H1 (cell line): ENCODE measurements around the gene KIAA0319L. TPM values are rescaled to one million over a fixed set of nuclear protein-coding genes. Genes with fewer than 3 reads are reported as not detected.

ENCODE experiments used
- CTCF ChIA-PET: fragments of 300-600 bp; sonication (Branson Sonifier 250); formaldehyde crosslinking; loops from one replicate; lab custom pipeline; 2021; ENCODE audit not compliant: partially characterized antibody; lab: Charles Lee
- POLR2A ChIA-PET: fragments of 300-600 bp; sonication (Branson Sonifier 250); formaldehyde crosslinking; loops from one replicate; lab custom pipeline; 2021; ENCODE audit warnings: inconsistent platforms; ENCODE audit not compliant: partially characterized antibody; lab: Charles Lee
- DNase-seq, 2 experiments: peaks; one replicate each; pipeline versions ENCODE4 v3.0.0 to v3.0.0-alpha.2; 2010 to 2022; ENCODE audit warnings: low spot score in 2 of 2, low read depth in 1 of 2, mixed read lengths in 1 of 2
- FAIRE-seq: peaks from 2 replicates; lab custom pipeline; 2011; peaks lifted over from hg19 to GRCh38; lab: Jason Lieb, UNC
- H2AFZ ChIP-seq: 2 replicates; pipeline ENCODE4 v1.8.1; 2012; ENCODE audit warnings: low read length, inconsistent platforms
- H2AK5ac ChIP-seq: 2 replicates; pipeline ENCODE4 v1.6.1; 2013; ENCODE audit warnings: low read depth, low read length
- H2BK120ac ChIP-seq: replicated peaks from 2 replicates; pipeline ENCODE3; 2013; ENCODE audit warnings: low read depth, low read length, inconsistent platforms
- H2BK12ac ChIP-seq: 2 replicates; pipeline ENCODE4 v1.6.1; 2013; ENCODE audit warnings: low read depth, low read length
- H2BK15ac ChIP-seq: 2 replicates; pipeline ENCODE4 v1.6.1; 2013; ENCODE audit warnings: low read length
- H2BK20ac ChIP-seq: 2 replicates; pipeline ENCODE4 v1.6.1; 2013; ENCODE audit warnings: low read length
- H2BK5ac ChIP-seq: 2 replicates; pipeline ENCODE4 v1.6.1; 2013; ENCODE audit warnings: low read depth, low read length
- H3K14ac ChIP-seq: 2 replicates; pipeline ENCODE4 v1.6.1; 2013; ENCODE audit warnings: inconsistent platforms; ENCODE audit not compliant: insufficient read length
- H3K18ac ChIP-seq: 2 replicates; pipeline ENCODE4 v1.6.1; 2013; ENCODE audit warnings: low read length; ENCODE audit errors: extremely low read depth
- H3K23ac ChIP-seq: 2 replicates; pipeline ENCODE4 v1.6.1; 2013; ENCODE audit warnings: inconsistent platforms; ENCODE audit not compliant: insufficient read length
- H3K23me2 ChIP-seq: 2 replicates; pipeline ENCODE4 v1.6.1; 2013; ENCODE audit warnings: low read depth, low read length
- H3K27ac ChIP-seq: 2 replicates; pipeline ENCODE4 v1.6.1; 2011; ENCODE audit warnings: low read depth, low read length, inconsistent platforms
- H3K27me3 ChIP-seq, 4 experiments: replicated peaks in 1 of 4; 1 replicate in 1 of 4; 2 replicates in 3 of 4; pipeline versions ENCODE4 v1.6.1 to v1.8.1; 2011 to 2013; ENCODE audit warnings: low read length in 3 of 4, mild to moderate bottlenecking in 3 of 4, inconsistent platforms in 2 of 4, mixed read lengths in 2 of 4, moderate library complexity in 1 of 4; ENCODE audit not compliant: control insufficient read depth in 3 of 4, insufficient read depth in 3 of 4; ENCODE audit errors: extremely low read depth in 1 of 4
- H3K36me3 ChIP-seq, 4 experiments: 2 replicates each; pipeline versions ENCODE4 v1.6.1 to v1.8.1; 2011 to 2013; ENCODE audit warnings: mild to moderate bottlenecking in 4 of 4, low read length in 3 of 4, moderate library complexity in 2 of 4, control low read depth in 1 of 4, inconsistent platforms in 1 of 4; ENCODE audit not compliant: insufficient read depth in 4 of 4, control insufficient read depth in 2 of 4
- H3K4ac ChIP-seq: replicated peaks from 2 replicates; pipeline ENCODE3; 2013; ENCODE audit warnings: low read length, low read depth, mixed read lengths, inconsistent platforms; ENCODE audit not compliant: insufficient read length
- H3K4me1 ChIP-seq, 4 experiments: replicated peaks in 1 of 4; 1 replicate in 1 of 4; 2 replicates in 3 of 4; pipeline versions ENCODE4 v1.6.1 to v1.8.1; 2011 to 2013; ENCODE audit warnings: low read length in 3 of 4, inconsistent platforms in 2 of 4, mixed read lengths in 1 of 4; ENCODE audit not compliant: insufficient read depth in 4 of 4, control insufficient read depth in 3 of 4
- H3K4me2 ChIP-seq, 2 experiments: 2 replicates each; pipeline versions ENCODE4 v1.6.1 to v1.8.1; 2011 to 2013; ENCODE audit warnings: low read depth in 2 of 2, low read length in 2 of 2, control low read depth in 1 of 2, inconsistent platforms in 1 of 2, mild to moderate bottlenecking in 1 of 2; ENCODE audit not compliant: insufficient read depth in 1 of 2
- H3K4me3 ChIP-seq, 4 experiments: fragments of 200-600, 300-600 bp in 1 of 4; sonication (generic), shearing (Covaris generic), sonication (Bioruptor Twin) in 1 of 4; 2 replicates each; pipeline versions ENCODE4 v1.5.1 to v1.8.1; 2011 to 2016; ENCODE audit warnings: low read length in 4 of 4, low read depth in 3 of 4, control low read depth in 2 of 4, inconsistent platforms in 2 of 4, mild to moderate bottlenecking in 2 of 4, mixed read lengths in 1 of 4, moderate library complexity in 1 of 4; ENCODE audit not compliant: insufficient read depth in 2 of 4; ENCODE audit errors: extremely low read depth in 1 of 4
- H3K56ac ChIP-seq: replicated peaks from 2 replicates; pipeline ENCODE3; 2013; ENCODE audit warnings: low read depth, mild to moderate bottlenecking, mixed read lengths, low read length, inconsistent platforms; ENCODE audit not compliant: insufficient read length
- H3K79me1 ChIP-seq: 2 replicates; pipeline ENCODE4 v1.6.1; 2013; ENCODE audit warnings: low read depth, low read length, control low read depth
- H3K79me2 ChIP-seq, 2 experiments: 2 replicates each; pipeline versions ENCODE4 v1.6.1 to v1.8.1; 2012 to 2013; ENCODE audit warnings: low read length in 2 of 2, mild to moderate bottlenecking in 2 of 2, inconsistent platforms in 1 of 2; ENCODE audit not compliant: insufficient read depth in 2 of 2, control insufficient read depth in 1 of 2
- H3K9ac ChIP-seq, 4 experiments: replicated peaks in 1 of 4; 1 replicate in 1 of 4; 2 replicates in 3 of 4; pipeline versions ENCODE4 v1.6.1 to v1.8.1; 2011 to 2013; ENCODE audit warnings: low read depth in 3 of 4, low read length in 3 of 4, control low read depth in 2 of 4, mild to moderate bottlenecking in 2 of 4, moderate library complexity in 2 of 4, inconsistent platforms in 1 of 4; ENCODE audit errors: extremely low read depth in 1 of 4
- H3K9me3 ChIP-seq, 2 experiments: 2 replicates each; pipeline versions ENCODE4 v1.6.1 to v1.8.1; 2012 to 2013; ENCODE audit warnings: mild to moderate bottlenecking in 2 of 2, moderate library complexity in 2 of 2, control low read depth in 1 of 2, inconsistent platforms in 1 of 2, low read depth in 1 of 2, low read length in 1 of 2, mixed read lengths in 1 of 2; ENCODE audit not compliant: insufficient read depth in 2 of 2
- H4K20me1 ChIP-seq, 2 experiments: replicated peaks in 1 of 2; 2 replicates each; pipeline versions ENCODE3 to v1.8.1; 2011 to 2013; ENCODE audit warnings: inconsistent platforms in 2 of 2, low read length in 2 of 2, mild to moderate bottlenecking in 1 of 2; ENCODE audit not compliant: insufficient read depth in 2 of 2, control insufficient read depth in 1 of 2
- H4K5ac ChIP-seq: 2 replicates; pipeline ENCODE4 v1.6.1; 2013; ENCODE audit warnings: low read length, low read depth, mixed read lengths, inconsistent platforms; ENCODE audit not compliant: insufficient read length
- H4K8ac ChIP-seq: 2 replicates; pipeline ENCODE4 v1.8.0; 2013; ENCODE audit warnings: mild to moderate bottlenecking, moderate library complexity, low read length, inconsistent platforms; ENCODE audit not compliant: insufficient read depth; ENCODE audit errors: extremely low read depth
- H4K91ac ChIP-seq: replicated peaks from 2 replicates; pipeline ENCODE3; 2013; ENCODE audit warnings: low read length, mixed read lengths, inconsistent platforms; ENCODE audit not compliant: insufficient read length
- NRF1 ChIP-seq: IDR thresholded peaks from 2 replicates; pipeline ENCODE4 v1.6.1; 2011; ENCODE audit warnings: mild to moderate bottlenecking, low read depth, low read length, improper control_type of control experiment
- RBBP5 ChIP-seq: IDR thresholded peaks from 2 replicates; pipeline ENCODE4 v1.7.1; 2012; ENCODE audit warnings: low read depth, mild to moderate bottlenecking, inconsistent platforms, low read length, moderate library complexity, borderline replicate concordance
- SUZ12 ChIP-seq: fragments of 200-600 bp; sonication (generic); IDR thresholded peaks from 2 replicates; pipeline ENCODE4 v1.6.1; 2012; ENCODE audit warnings: mild to moderate bottlenecking, inconsistent platforms, low read length, moderate library complexity, mixed read lengths
- USF2 ChIP-seq: IDR thresholded peaks from 2 replicates; pipeline ENCODE4 v1.6.1; 2011; ENCODE audit warnings: low read length, improper control_type of control experiment
- WGBS, 2 experiments: shearing (Covaris generic) in 1 of 2; methylation state at CpG; one replicate each; pipeline versions ENCODE4 v1.1.6 to v1.1.7; 2013 to 2015; ENCODE audit warnings: low lambda C conversion rate in 2 of 2, mixed read lengths in 2 of 2, inconsistent platforms in 1 of 2, low coverage in 1 of 2, missing lambda C conversion rate in 1 of 2; ENCODE audit not compliant: insufficient replicate concordance in 2 of 2, insufficient coverage in 1 of 2, insufficient read length in 1 of 2; ENCODE audit errors: extremely low coverage in 1 of 2, missing lambda C conversion rate in 1 of 2; 5-methylcytosine and 5-hydroxymethylcytosine counted together
- polyA plus RNA-seq, 7 experiments: library from polyadenylated mRNA; depleted of rRNA in 3 of 7; stranded (reverse) in 5 of 7; unstranded in 2 of 7; fragments of >200 nt in 5 of 7; fragments of 200-250 nt in 2 of 7; gene quantifications; 1 replicate in 5 of 7; 2 replicates in 1 of 7; 4 replicates in 1 of 7; pipeline versions ENCODE4 v1.2.1 to v1.2.3, GENCODE V29; 2011 to 2013; ENCODE audit warnings: missing spikeins in 2 of 7, mixed read lengths in 2 of 7
- total RNA-seq: library from RNA; stranded (reverse); fragmentation: NEBNext Ultra II Directional; extraction: Animal tissue kit (Norgen Biotek cat#: 25700); gene quantifications from 2 replicates; pipeline ENCODE4 v1.2.1, GENCODE V29; 2021

KIAA0319L gene
- total and polyA plus RNA-seq, 2 of the 8 experiments (the other 6 are each of a cell fraction or from before 2014, with no cell fraction given) = 40.1 to 55.7 TPM

- peaks cover 10% of the 10 kb centered on the region for H3K23me2 ChIP-seq
- H3K36me3 ChIP-seq = peaks cover 0 to 11% (median 1%) of the 10 kb centered on the region in 4 experiments; a peak in 2 of 8 replicates
- DNase-seq = no peak
- H4K8ac ChIP-seq = no peak overlapping the region
- H3K27me3 ChIP-seq = peaks cover 41 to 64% (median 55%) of the 10 kb centered on the region in 4 experiments
- H3K9me3 ChIP-seq = no peaks in the 10 kb centered on the region
- H3K4ac ChIP-seq = no peak overlapping the region
- no peaks in the 10 kb centered on the region for H3K79me1 ChIP-seq
- peaks cover 4 to 13% (median 7%) of the 10 kb centered on the region in 4 experiments for H3K4me1 ChIP-seq
- no peak overlapping the region for H3K9ac ChIP-seq
- H2AFZ ChIP-seq = no peak overlapping the region
- no peak overlapping the region for H4K5ac ChIP-seq
- H2AK5ac ChIP-seq = no peak overlapping the region
- H3K18ac ChIP-seq = no peak overlapping the region
- ChIA-PET POLR2A (interaction anchor here (0.8 to 2.9 kb wide), 5 partner anchors 14 to 199 kb away, joined by 3 to 13 read pairs (median 4); partner anchors contain the start of genes C1orf216, CLSPN and KIAA0319L), CTCF (interaction anchor here (0.6 to 7.3 kb wide), 12 partner anchors 9 to 204 kb away, joined by 3 to 81 read pairs (median 4); partner anchors contain the start of gene C1orf216)
- H2BK120ac ChIP-seq = no peak overlapping the region
- no peak overlapping the region for H2BK15ac ChIP-seq
- no peak for FAIRE-seq
- no peak overlapping the region for H4K91ac ChIP-seq
- H3K14ac ChIP-seq = no peak overlapping the region
- H3K4me2 ChIP-seq = no peak overlapping the region
- H2BK12ac ChIP-seq = no peak overlapping the region
- H3K79me2 ChIP-seq = no peaks in the 10 kb centered on the region
- no peak overlapping the region for H3K23ac ChIP-seq
- H3K27ac ChIP-seq = no peak overlapping the region
- H2BK5ac ChIP-seq = no peak overlapping the region
- WGBS, 2 experiments = 91% methylated on average over 10 of the region's 10 CpGs; no CpG with 5 or more reads in 1 of the 2 experiments
- no peak overlapping the region for H3K4me3 ChIP-seq
- H4K20me1 ChIP-seq = peaks cover 2 to 24% of the 10 kb centered on the region in 2 experiments
- H3K56ac ChIP-seq = no peak overlapping the region
- TF ChIP-seq RBBP5 = no peak
- TF ChIP-seq NRF1 = no peak
- no peak for TF ChIP-seq USF2
- no peak for TF ChIP-seq SUZ12
- H2BK20ac ChIP-seq = no peak overlapping the region
These were observed 13.5 kb upstream of the KIAA0319L start for GRCh38 chr1:35570589-35571137.
